Endodermal cell (in vitro differentiated cells): ENCODE data around the gene MMP15. TPM values are rescaled to one million over a fixed set of nuclear protein-coding genes. Genes with fewer than 3 reads are reported as not detected.

Source experiments
- DNase-seq: peaks from one replicate; pipeline ENCODE4 v3.0.0-alpha.2; 2017
- H3K27ac ChIP-seq: 2 replicates; pipeline ENCODE4 v1.5.1; 2013; ENCODE audit warnings: mild to moderate bottlenecking, low read depth, low read length, moderate library complexity
- H3K27me3 ChIP-seq: 2 replicates; pipeline ENCODE4 v1.6.1; 2013; ENCODE audit warnings: mild to moderate bottlenecking, low read length, moderate library complexity; ENCODE audit not compliant: insufficient read depth, control insufficient read depth, poor library complexity, severe bottlenecking
- H3K36me3 ChIP-seq: 2 replicates; pipeline ENCODE4 v1.7.0; 2013; ENCODE audit warnings: mild to moderate bottlenecking, low read length, moderate library complexity; ENCODE audit not compliant: control insufficient read depth, insufficient read depth
- H3K4me1 ChIP-seq: one replicate; pipeline ENCODE4 v1.7.0; 2013; ENCODE audit warnings: low read length; ENCODE audit not compliant: control insufficient read depth, insufficient read depth
- H3K4me3 ChIP-seq: 2 replicates; pipeline ENCODE4 v1.5.1; 2013; ENCODE audit warnings: mild to moderate bottlenecking, low read length, moderate library complexity
- H3K9ac ChIP-seq: 2 replicates; pipeline ENCODE4 v1.6.1; 2013; ENCODE audit warnings: mild to moderate bottlenecking, low read length, moderate library complexity; ENCODE audit not compliant: poor library complexity, severe bottlenecking; ENCODE audit errors: extremely low read depth
- H3K9me3 ChIP-seq: 2 replicates; pipeline ENCODE4 v1.6.1; 2013; ENCODE audit warnings: mild to moderate bottlenecking, low read length, moderate library complexity; ENCODE audit not compliant: control insufficient read depth
- H3K27ac Mint-ChIP-seq: 2 replicates; pipeline ENCODE4 v1.8.0; 2020; ENCODE audit warnings: mixed read lengths
- H3K27me3 Mint-ChIP-seq: 2 replicates; pipeline ENCODE4 v1.8.0; 2021; ENCODE audit warnings: mild to moderate bottlenecking, mixed read lengths; ENCODE audit not compliant: insufficient read depth
- H3K36me3 Mint-ChIP-seq: 2 replicates; pipeline ENCODE4 v1.8.0; 2020; ENCODE audit warnings: low read depth, mixed read lengths
- H3K4me1 Mint-ChIP-seq: 2 replicates; pipeline ENCODE4 v1.8.0; 2020; ENCODE audit warnings: mixed read lengths
- H3K4me3 Mint-ChIP-seq: 2 replicates; pipeline ENCODE4 v1.8.0; 2020; ENCODE audit warnings: mild to moderate bottlenecking, moderate library complexity, mixed read lengths
- H3K9me3 Mint-ChIP-seq: 2 replicates; pipeline ENCODE4 v1.8.0; 2020; ENCODE audit warnings: mild to moderate bottlenecking, mixed read lengths
- WGBS, 2 experiments: methylation state at CpG; one replicate each; pipeline versions ENCODE4 v1.1.5 to v1.1.7; 2013; ENCODE audit warnings: missing lambda C conversion rate in 2 of 2, mixed read lengths in 1 of 2; ENCODE audit not compliant: insufficient coverage in 1 of 2, insufficient read length in 1 of 2; 5-methylcytosine and 5-hydroxymethylcytosine counted together
- total RNA-seq, 2 donors: library from RNA; stranded (reverse); fragmentation: NEBNext Ultra II Directional in 1 of 2; extraction: Animal tissue kit (Norgen Biotek cat#: 25700) in 1 of 2; gene quantifications; 2 replicates in 1 of 2; 3 replicates in 1 of 2; pipeline ENCODE4 v1.2.1, GENCODE V29; 2021
- TF ChIP-seq, protein P1 (sequence below): fragments of 200-600 bp; sonication (generic); conservative IDR thresholded peaks from 2 replicates; pipeline ENCODE4 v1.5.0; 2021; ENCODE audit warnings: antibody characterized with exemption, mild to moderate bottlenecking

The MMP15 gene
- total RNA-seq, 2 donors from 2014 or later: 99.8 to 105 TPM

DNA sequence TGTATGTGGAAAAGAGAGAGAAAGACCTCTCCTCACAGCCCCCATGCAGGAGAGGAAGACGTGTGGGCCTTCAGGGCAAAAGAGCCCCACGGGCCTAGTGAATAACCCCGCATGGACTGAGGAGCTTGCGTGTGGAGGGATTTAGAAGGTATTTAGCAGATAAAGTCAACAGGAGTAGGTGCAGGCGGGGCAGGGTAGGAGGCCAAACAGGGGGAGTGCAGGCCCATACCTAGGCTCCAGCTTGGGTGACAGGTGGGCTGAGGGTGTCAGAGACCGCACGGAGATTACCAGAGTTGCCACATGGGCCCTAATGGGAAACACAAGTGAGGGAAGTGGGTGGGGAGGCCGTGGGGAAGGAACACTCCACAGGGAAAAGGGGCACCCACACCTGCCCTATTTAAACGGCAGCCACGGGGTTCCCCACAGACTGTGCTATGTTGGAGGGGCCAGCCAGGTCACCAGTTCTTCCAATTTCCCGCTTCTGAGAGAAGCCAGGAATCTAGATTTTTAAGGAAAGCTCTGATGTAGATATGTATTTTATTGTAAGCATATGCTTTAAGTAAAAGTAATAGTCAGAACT is 46.5 kb upstream of the MMP15 start:
- Histone ChIP-seq H3K36me3 (no peaks in the 10 kb centered on the region), H3K27me3 (peaks cover 4% of the 10 kb centered on the region), H3K9me3 (no peaks in the 10 kb centered on the region), H3K4me1 (peaks cover 7% of the 10 kb centered on the region), H3K4me3 (no peak overlapping the region), H3K27ac (no peak overlapping the region), H3K9ac (no peak overlapping the region)
- Mint-ChIP-seq H3K4me1 (peaks cover 27% of the 10 kb centered on the region), H3K4me3 (no peak overlapping the region), H3K27me3 (peaks cover 6% of the 10 kb centered on the region), H3K27ac (no peak overlapping the region), H3K9me3 (no peaks in the 10 kb centered on the region), H3K36me3 (no peaks in the 10 kb centered on the region)
- DNase-seq: no peak
- TF ChIP-seq, protein P1, sequence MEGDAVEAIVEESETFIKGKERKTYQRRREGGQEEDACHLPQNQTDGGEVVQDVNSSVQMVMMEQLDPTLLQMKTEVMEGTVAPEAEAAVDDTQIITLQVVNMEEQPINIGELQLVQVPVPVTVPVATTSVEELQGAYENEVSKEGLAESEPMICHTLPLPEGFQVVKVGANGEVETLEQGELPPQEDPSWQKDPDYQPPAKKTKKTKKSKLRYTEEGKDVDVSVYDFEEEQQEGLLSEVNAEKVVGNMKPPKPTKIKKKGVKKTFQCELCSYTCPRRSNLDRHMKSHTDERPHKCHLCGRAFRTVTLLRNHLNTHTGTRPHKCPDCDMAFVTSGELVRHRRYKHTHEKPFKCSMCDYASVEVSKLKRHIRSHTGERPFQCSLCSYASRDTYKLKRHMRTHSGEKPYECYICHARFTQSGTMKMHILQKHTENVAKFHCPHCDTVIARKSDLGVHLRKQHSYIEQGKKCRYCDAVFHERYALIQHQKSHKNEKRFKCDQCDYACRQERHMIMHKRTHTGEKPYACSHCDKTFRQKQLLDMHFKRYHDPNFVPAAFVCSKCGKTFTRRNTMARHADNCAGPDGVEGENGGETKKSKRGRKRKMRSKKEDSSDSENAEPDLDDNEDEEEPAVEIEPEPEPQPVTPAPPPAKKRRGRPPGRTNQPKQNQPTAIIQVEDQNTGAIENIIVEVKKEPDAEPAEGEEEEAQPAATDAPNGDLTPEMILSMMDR: no peak
- 86 to 92% methylated on average over 9 to 11 of the region's 11 CpGs for WGBS, 2 experiments

DNA sequence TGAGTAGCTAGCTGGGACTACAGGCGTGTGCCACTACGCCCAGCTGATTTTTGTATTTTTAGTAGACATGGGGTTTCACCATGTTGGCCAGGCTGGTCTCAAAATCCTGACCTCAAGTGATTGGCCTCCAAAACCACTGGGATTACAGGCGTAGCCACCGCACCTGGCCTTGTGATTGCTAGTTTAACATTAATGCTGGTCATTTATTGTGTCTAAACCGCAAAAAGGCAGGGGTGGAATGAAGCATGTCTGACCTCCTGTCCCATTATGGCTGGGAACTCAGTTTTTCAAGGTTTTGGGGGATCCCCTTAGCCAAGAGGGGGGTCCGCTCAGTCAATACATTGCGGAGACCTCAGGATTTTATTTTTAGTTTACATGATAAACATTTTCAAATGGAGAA is 43.9 kb upstream of the MMP15 start:
- Histone ChIP-seq H3K27ac (no peak overlapping the region), H3K4me3 (no peak overlapping the region), H3K4me1 (peaks cover 4% of the 10 kb centered on the region), H3K9me3 (no peaks in the 10 kb centered on the region), H3K9ac (no peak overlapping the region), H3K36me3 (no peaks in the 10 kb centered on the region), H3K27me3 (peaks cover 25% of the 10 kb centered on the region)
- Mint-ChIP-seq H3K4me1 (peaks cover 28% of the 10 kb centered on the region), H3K27ac (no peak overlapping the region), H3K27me3 (peaks cover 28% of the 10 kb centered on the region), H3K9me3 (no peaks in the 10 kb centered on the region), H3K36me3 (no peaks in the 10 kb centered on the region), H3K4me3 (no peak overlapping the region)
- TF ChIP-seq, protein P1: no peak
- DNase-seq: no peak
- 92 to 98% methylated on average over 5 to 6 of the region's 7 CpGs for WGBS, 2 experiments

DNA sequence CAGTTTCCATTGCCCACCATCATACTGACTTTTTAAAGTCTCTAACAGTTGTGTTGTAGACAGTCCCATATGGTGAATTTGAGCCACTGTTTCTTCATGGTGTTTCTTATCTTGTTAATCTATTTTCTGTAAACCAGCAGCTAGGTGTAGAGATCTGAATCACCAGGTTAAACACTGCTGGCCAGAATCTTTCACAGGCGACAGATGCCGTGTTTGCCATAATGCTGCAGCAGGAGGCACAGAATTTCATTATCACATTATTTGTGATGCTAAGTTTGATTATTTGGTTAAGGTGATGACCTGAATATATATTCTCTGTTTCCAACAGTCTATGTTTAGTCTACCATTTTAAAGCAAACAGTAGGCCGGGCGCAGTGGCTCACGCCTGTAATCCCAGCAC is 43.2 kb upstream of the MMP15 start:
- Histone ChIP-seq H3K27ac (no peak overlapping the region), H3K27me3 (peaks cover 32% of the 10 kb centered on the region), H3K4me3 (no peak overlapping the region), H3K9ac (no peak overlapping the region), H3K36me3 (no peaks in the 10 kb centered on the region), H3K4me1 (peaks cover 4% of the 10 kb centered on the region), H3K9me3 (no peaks in the 10 kb centered on the region)
- TF ChIP-seq, protein P1: no peak
- Mint-ChIP-seq H3K27ac (no peak overlapping the region), H3K27me3 (peaks cover 36% of the 10 kb centered on the region), H3K4me1 (peaks cover 28% of the 10 kb centered on the region), H3K9me3 (no peaks in the 10 kb centered on the region), H3K36me3 (no peaks in the 10 kb centered on the region), H3K4me3 (no peak overlapping the region)
- no peak for DNase-seq
- 74% methylated on average over 5 of the region's 5 CpGs; no CpG with 5 or more reads in 1 of the 2 experiments for WGBS, 2 experiments
